ENCODE measurements around the gene PLEKHA7. TPM values are rescaled to one million over a fixed set of nuclear protein-coding genes. Genes with fewer than 3 reads are reported as not detected.
A peak's percentile ranks its signal among the peaks of the same experiment; 100 is the strongest.
"Not testable (repeated sequence)": the region's sequence is repeated elsewhere in the genome, so short reads cannot be mapped to it uniquely, and the experiment has no call there.

PLEKHA7 gene
- total RNA-seq, 1 donor from 2014 or later = 96.6 TPM

- intact Hi-C loops (cut with DNase I) = no loop called here
- DNase-seq (ENCODE audit: low spot score) (peak; percentile 76), ATAC-seq (peak; percentile 89)
Observed at GRCh38 chr11:17012712-17013547, 1.3 kb downstream of the PLEKHA7 start.

GRCh38 chr11:17012179-17012578, 2.0 kb downstream of the PLEKHA7 start:
- no peak for ATAC-seq
- intact Hi-C loops (cut with DNase I) = no loop called here

GRCh38 chr11:17010851-17011420, 3.3 kb downstream of the PLEKHA7 start:
- intact Hi-C loops (cut with DNase I) = no loop called here
- DNase-seq (ENCODE audit: low spot score) (peak; percentile 45), ATAC-seq (no peak)

More at GRCh38 chr11:17012179-17012578, 2.0 kb downstream of the PLEKHA7 start:
- no peak for DNase-seq (ENCODE audit: low spot score)

- ATAC-seq = no peak
Observed at GRCh38 chr11:17008099-17008498, 6.1 kb downstream of the PLEKHA7 start.

GRCh38 chr11:17005646-17006045, 8.6 kb downstream of the PLEKHA7 start:
- ATAC-seq (no peak), DNase-seq (ENCODE audit: low spot score) (no peak)
- intact Hi-C loops (cut with DNase I) = no loop called here

More at GRCh38 chr11:17008099-17008498, 6.1 kb downstream of the PLEKHA7 start:
- intact Hi-C loops (cut with DNase I) = no loop called here
- DNase-seq (ENCODE audit: low spot score) = peak; percentile 33

- ATAC-seq (no peak), DNase-seq (ENCODE audit: low spot score) (no peak)
- intact Hi-C loops (cut with DNase I) = no loop called here
Observed at GRCh38 chr11:17004486-17005148, 9.6 kb downstream of the PLEKHA7 start.

GRCh38 chr11:17003426-17003825, 10.8 kb downstream of the PLEKHA7 start:
- intact Hi-C loops (cut with DNase I) = no loop called here
- no peak for DNase-seq (ENCODE audit: low spot score)
- ATAC-seq = no peak

- intact Hi-C loops (cut with DNase I) = no loop called here
- ATAC-seq = no peak
- no peak for DNase-seq (ENCODE audit: low spot score)
Observed at GRCh38 chr11:17002543-17002942, 11.7 kb downstream of the PLEKHA7 start.

- ATAC-seq (no peak), DNase-seq (ENCODE audit: low spot score) (no peak)
- intact Hi-C loops (cut with DNase I) = no loop called here
Observed at GRCh38 chr11:17001806-17002205, 12.4 kb downstream of the PLEKHA7 start.

- intact Hi-C loops (cut with DNase I) = no loop called here
- no peak for DNase-seq (ENCODE audit: low spot score)
- no peak for ATAC-seq
Observed at GRCh38 chr11:17000987-17001386, 13.2 kb downstream of the PLEKHA7 start.

GRCh38 chr11:17000253-17000652, 14.0 kb downstream of the PLEKHA7 start:
- intact Hi-C loops (cut with DNase I); DNase-seq (ENCODE audit: low spot score); ATAC-seq: not testable (repeated sequence)

- DNase-seq (ENCODE audit: low spot score) = no peak
- no peak for ATAC-seq
- intact Hi-C loops (cut with DNase I) = no loop called here
Observed at GRCh38 chr11:16999116-16999515, 15.1 kb downstream of the PLEKHA7 start.

- intact Hi-C loops (cut with DNase I) = no loop called here
- ATAC-seq = no peak
Observed at GRCh38 chr11:16997624-16998023, 16.6 kb downstream of the PLEKHA7 start.

GRCh38 chr11:16993495-16993894, 20.7 kb downstream of the PLEKHA7 start:
- DNase-seq (ENCODE audit: low spot score) = no peak
- intact Hi-C loops (cut with DNase I) = no loop called here
- ATAC-seq = no peak

More at GRCh38 chr11:16997624-16998023, 16.6 kb downstream of the PLEKHA7 start:
- no peak for DNase-seq (ENCODE audit: low spot score)

GRCh38 chr11:16992846-16993245, 21.4 kb downstream of the PLEKHA7 start:
- ATAC-seq (no peak), DNase-seq (ENCODE audit: low spot score) (no peak)
- intact Hi-C loops (cut with DNase I) = no loop called here

- DNase-seq (ENCODE audit: low spot score) (no peak), ATAC-seq (no peak)
- intact Hi-C loops (cut with DNase I) = no loop called here
Observed at GRCh38 chr11:16989554-16989953, 24.7 kb downstream of the PLEKHA7 start.

GRCh38 chr11:16987205-16987568, 27.0 kb downstream of the PLEKHA7 start:
- ATAC-seq (peak; percentile 62), DNase-seq (ENCODE audit: low spot score) (peak; percentile 72)
- intact Hi-C loops (cut with DNase I) = no loop called here

GRCh38 chr11:16986434-16987204, 27.6 kb downstream of the PLEKHA7 start:
- ATAC-seq (peak; percentile 17), DNase-seq (ENCODE audit: low spot score) (no peak)
- intact Hi-C loops (cut with DNase I) = no loop called here

- intact Hi-C loops (cut with DNase I) = no loop called here
- no peak for ATAC-seq
- DNase-seq (ENCODE audit: low spot score) = no peak
Observed at GRCh38 chr11:16985297-16985696, 28.9 kb downstream of the PLEKHA7 start.

Data from sciatic nerve (tissue), 2 donors.